ENCODE data around the gene PRUNE2.

PRUNE2 gene

DNA sequence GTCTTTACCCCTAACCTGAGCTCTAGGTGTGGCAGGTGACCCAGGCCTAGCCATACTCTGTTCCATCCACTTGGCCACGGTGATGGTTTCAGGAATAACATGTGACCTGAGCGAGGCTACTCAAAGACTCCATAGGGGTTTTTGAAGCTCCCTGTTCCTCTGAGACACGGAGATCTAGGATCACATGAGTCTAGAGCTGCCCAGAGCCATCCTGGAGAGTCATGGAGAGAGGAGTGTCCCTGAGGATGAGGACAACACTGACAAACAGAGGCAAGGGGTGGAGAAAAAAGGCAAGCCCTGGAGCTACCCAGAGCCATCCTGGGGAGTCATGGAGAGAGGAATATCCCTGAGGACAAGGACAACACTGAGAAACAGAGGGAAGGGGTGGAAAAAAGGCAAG, 171.2 kb downstream of the PRUNE2 start:
- TF ChIP-seq, protein P1, sequence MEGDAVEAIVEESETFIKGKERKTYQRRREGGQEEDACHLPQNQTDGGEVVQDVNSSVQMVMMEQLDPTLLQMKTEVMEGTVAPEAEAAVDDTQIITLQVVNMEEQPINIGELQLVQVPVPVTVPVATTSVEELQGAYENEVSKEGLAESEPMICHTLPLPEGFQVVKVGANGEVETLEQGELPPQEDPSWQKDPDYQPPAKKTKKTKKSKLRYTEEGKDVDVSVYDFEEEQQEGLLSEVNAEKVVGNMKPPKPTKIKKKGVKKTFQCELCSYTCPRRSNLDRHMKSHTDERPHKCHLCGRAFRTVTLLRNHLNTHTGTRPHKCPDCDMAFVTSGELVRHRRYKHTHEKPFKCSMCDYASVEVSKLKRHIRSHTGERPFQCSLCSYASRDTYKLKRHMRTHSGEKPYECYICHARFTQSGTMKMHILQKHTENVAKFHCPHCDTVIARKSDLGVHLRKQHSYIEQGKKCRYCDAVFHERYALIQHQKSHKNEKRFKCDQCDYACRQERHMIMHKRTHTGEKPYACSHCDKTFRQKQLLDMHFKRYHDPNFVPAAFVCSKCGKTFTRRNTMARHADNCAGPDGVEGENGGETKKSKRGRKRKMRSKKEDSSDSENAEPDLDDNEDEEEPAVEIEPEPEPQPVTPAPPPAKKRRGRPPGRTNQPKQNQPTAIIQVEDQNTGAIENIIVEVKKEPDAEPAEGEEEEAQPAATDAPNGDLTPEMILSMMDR (IDR thresholded peaks at IDR 0.05; ENCODE audit: low read depth, low read length, missing control alignments): no peak
- DNase-seq (ENCODE audit: low read depth): no peak
- H3K4me3 ChIP-seq (ENCODE audit: low read depth, low read length): no peak overlapping the region
- in situ Hi-C loops (cut with HindIII; ENCODE audit: low sequenced_read_pairs): no loop called here

- TF ChIP-seq, protein P1 (IDR thresholded peaks at IDR 0.05; ENCODE audit: low read depth, low read length, missing control alignments): no peak
- H3K4me3 ChIP-seq (ENCODE audit: low read depth, low read length): no peak overlapping the region
- DNase-seq (ENCODE audit: low read depth): no peak
- in situ Hi-C loops (cut with HindIII; ENCODE audit: low sequenced_read_pairs): no loop called here
Measured at GRCh38 chr9:76733096-76733495, 172.8 kb downstream of the PRUNE2 start.

DNA sequence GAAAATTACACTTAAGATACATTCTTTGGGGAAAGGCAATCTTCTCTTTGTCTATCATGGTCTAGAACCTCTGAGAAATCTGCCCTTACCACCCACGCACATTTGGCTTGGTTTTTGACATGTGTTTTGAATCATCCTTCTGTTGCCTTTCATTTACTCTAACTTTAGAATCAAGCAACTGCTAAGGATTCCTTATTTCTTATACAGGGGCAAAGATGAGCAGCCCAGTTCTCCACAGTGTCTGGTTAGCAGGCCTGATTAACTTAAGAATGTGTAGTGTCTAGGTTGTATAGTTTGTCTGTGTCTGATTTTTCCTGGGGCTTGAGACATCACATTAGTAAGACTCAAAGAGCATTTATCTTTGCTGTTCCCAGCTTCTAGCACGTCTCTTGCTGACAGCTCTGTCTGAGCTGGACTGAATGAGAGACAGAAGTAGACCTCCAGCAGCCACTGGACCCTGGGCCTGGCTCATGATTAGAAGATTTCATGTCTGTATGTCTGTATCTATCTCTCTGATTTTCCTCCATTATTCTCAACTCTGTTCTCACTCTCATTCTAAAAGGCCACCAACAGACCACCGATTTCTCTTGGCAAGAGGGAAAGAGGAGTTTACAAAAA, 173.5 kb downstream of the PRUNE2 start:
- TF ChIP-seq, protein P1 (IDR thresholded peaks at IDR 0.05; ENCODE audit: low read depth, low read length, missing control alignments): no peak
- in situ Hi-C loops (cut with HindIII; ENCODE audit: low sequenced_read_pairs): no loop called here
- no peak for DNase-seq (ENCODE audit: low read depth)
- H3K4me3 ChIP-seq (ENCODE audit: low read depth, low read length): no peak overlapping the region

DNA sequence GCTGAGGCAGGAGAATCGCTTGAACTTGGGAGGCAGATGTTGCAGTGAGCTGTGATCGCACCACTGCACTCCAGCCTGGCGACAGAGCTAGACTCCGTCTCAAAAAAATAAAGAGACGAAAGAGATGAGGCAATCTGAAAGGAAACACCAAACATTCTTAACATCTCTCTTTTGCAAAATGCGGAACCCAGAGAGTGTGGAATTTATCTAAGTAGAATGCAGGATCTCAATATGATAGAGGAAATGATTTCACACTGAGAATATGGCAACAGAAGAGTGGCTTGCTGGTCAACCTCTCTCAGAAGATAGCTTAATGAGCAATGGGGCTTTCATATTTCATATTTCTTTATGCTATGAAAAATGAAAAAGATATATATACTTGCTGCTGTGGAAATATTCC, 175.1 kb downstream of the PRUNE2 start:
- no peak overlapping the region for H3K4me3 ChIP-seq (ENCODE audit: low read depth, low read length)
- in situ Hi-C loops (cut with HindIII; ENCODE audit: low sequenced_read_pairs): no loop called here
- TF ChIP-seq, protein P1 (IDR thresholded peaks at IDR 0.05; ENCODE audit: low read depth, low read length, missing control alignments): no peak
- no peak for DNase-seq (ENCODE audit: low read depth)

GRCh38 chr9:76729980-76730737, 175.8 kb downstream of the PRUNE2 start:
- in situ Hi-C loops (cut with HindIII; ENCODE audit: low sequenced_read_pairs): no loop called here
- TF ChIP-seq, protein P1 (IDR thresholded peaks at IDR 0.05; ENCODE audit: low read depth, low read length, missing control alignments): no peak
- H3K4me3 ChIP-seq (ENCODE audit: low read depth, low read length): no peak overlapping the region
- no peak for DNase-seq (ENCODE audit: low read depth)

GRCh38 chr9:76729116-76729515, 176.8 kb downstream of the PRUNE2 start:
- in situ Hi-C loops (cut with HindIII; ENCODE audit: low sequenced_read_pairs): no loop called here
- DNase-seq (ENCODE audit: low read depth): no peak
- H3K4me3 ChIP-seq (ENCODE audit: low read depth, low read length): no peak overlapping the region
- TF ChIP-seq, protein P1 (IDR thresholded peaks at IDR 0.05; ENCODE audit: low read depth, low read length, missing control alignments): no peak

Data from astrocyte of the cerebellum (primary cell).